ENCODE results near the gene MYO18B.

The MYO18B gene

GRCh38 chr22:25712661-25713400 lies 29.2 kb upstream of the MYO18B start:
- DNase-seq: no peak

- DNase-seq: no peak
Observed at GRCh38 chr22:25714070-25714469, 27.9 kb upstream of the MYO18B start.

GRCh38 chr22:25714739-25715138 lies 27.2 kb upstream of the MYO18B start:
- no peak for DNase-seq

GRCh38 chr22:25716637-25717036 lies 25.4 kb upstream of the MYO18B start:
- no peak for DNase-seq

- no peak for DNase-seq
Observed at GRCh38 chr22:25718135-25718840, 23.7 kb upstream of the MYO18B start.

- no peak for DNase-seq
Observed at GRCh38 chr22:25722223-25722622, 19.8 kb upstream of the MYO18B start.

- no peak for DNase-seq
Observed at GRCh38 chr22:25722626-25723025, 19.4 kb upstream of the MYO18B start.

- DNase-seq: no peak
Observed at GRCh38 chr22:25726241-25726640, 15.7 kb upstream of the MYO18B start.

GRCh38 chr22:25728071-25728470 lies 13.9 kb upstream of the MYO18B start:
- no peak for DNase-seq

- DNase-seq: no peak
Observed at GRCh38 chr22:25729016-25729995, 12.7 kb upstream of the MYO18B start.

- no peak for DNase-seq
Observed at GRCh38 chr22:25735650-25736049, 6.3 kb upstream of the MYO18B start.

GRCh38 chr22:25736378-25737011 lies 5.5 kb upstream of the MYO18B start:
- DNase-seq: no peak

GRCh38 chr22:25739659-25740344 lies 2.2 kb upstream of the MYO18B start:
- DNase-seq: no peak

GRCh38 chr22:25742918-25743708 lies 1.1 kb downstream of the MYO18B start:
- DNase-seq: no peak

- no peak for DNase-seq
Observed at GRCh38 chr22:25744694-25745093, 2.7 kb downstream of the MYO18B start.

- peak; percentile 15 for DNase-seq
Observed at GRCh38 chr22:25745341-25746011, 3.5 kb downstream of the MYO18B start.

- DNase-seq: no peak
Observed at GRCh38 chr22:25746012-25746373, 4.0 kb downstream of the MYO18B start.

- DNase-seq: peak; percentile 41
Observed at GRCh38 chr22:25747245-25747944, 5.4 kb downstream of the MYO18B start.

GRCh38 chr22:25748140-25748539 lies 6.2 kb downstream of the MYO18B start:
- DNase-seq: no peak

- DNase-seq: no peak
Observed at GRCh38 chr22:25748704-25749103, 6.7 kb downstream of the MYO18B start.

All from fibroblast of skin of abdomen (primary cell).